Measurements from ENCODE around the gene PIP4K2A.
"Not testable (repeated sequence)": the region's sequence is repeated elsewhere in the genome, so short reads cannot be mapped to it uniquely, and the experiment has no call there.

The PIP4K2A gene

DNA sequence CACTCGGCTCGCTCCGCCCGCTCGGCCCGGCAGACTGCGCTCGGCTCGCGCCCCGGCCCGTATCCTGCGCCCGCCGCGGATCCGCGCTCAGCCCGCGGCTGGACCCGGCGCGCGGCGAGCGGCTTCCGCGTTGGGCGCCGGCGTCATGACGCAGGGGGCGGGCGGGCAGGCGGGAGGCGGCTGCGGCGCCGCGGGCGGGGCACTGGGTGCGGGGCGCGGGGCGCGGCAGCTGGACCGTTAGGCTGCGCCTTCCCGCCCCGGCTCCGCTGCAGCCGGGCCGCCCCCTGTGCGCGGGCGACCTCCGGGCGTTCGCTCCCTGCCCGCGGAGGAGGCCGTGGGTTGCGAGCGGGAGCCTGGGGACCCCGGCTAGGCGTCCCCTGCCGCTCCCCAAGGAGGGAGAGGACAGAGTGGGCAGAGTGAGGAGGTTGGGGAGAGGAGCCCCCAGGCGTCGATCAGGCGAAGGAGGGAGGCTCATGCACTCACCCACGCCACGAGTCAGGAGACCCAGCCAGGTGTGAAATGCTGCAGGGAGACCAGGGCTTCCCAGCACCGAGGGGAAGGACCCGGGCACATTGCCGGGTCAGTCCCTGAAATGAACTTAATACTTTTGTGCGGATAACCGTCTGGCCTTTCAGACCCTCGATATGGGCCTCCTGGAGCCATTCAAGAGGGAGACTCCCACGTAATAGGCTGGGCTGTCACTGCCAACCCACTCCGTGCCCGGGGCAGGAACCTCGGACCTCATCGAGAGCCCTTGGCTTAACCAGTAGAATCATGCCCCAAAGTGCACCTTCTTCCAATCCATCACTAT, at the start of gene PIP4K2A:
PIP4K2A (minus strand) TSS at position 100 of the 811 bp plus-strand sequence. CDS start 252 bp downstream, outside the sequence.
- DNase-seq (ENCODE audit: low read depth in 2 of 3, low spot score in 1 of 3) = peak in 2 of 3 donors; percentile 40 to 75

- DNase-seq (ENCODE audit: low read depth in 2 of 3, low spot score in 1 of 3) = no peak
These were observed 47.3 kb upstream of the PIP4K2A start for GRCh38 chr10:22761569-22762220.

GRCh38 chr10:22760025-22760424, 45.6 kb upstream of the PIP4K2A start:
- no peak for DNase-seq (ENCODE audit: low read depth in 2 of 3, low spot score in 1 of 3)

GRCh38 chr10:22758867-22759266, 44.5 kb upstream of the PIP4K2A start:
- DNase-seq (ENCODE audit: low read depth in 2 of 3, low spot score in 1 of 3) = no peak

- no peak for DNase-seq (ENCODE audit: low read depth in 2 of 3, low spot score in 1 of 3)
These were observed 39.9 kb upstream of the PIP4K2A start for GRCh38 chr10:22754296-22754695.

- no peak for DNase-seq (ENCODE audit: low read depth in 2 of 3, low spot score in 1 of 3)
These were observed 39.4 kb upstream of the PIP4K2A start for GRCh38 chr10:22753786-22754185.

- DNase-seq (ENCODE audit: low read depth in 2 of 3, low spot score in 1 of 3) = no peak
These were observed 38.0 kb upstream of the PIP4K2A start for GRCh38 chr10:22752272-22752889.

GRCh38 chr10:22750131-22750530, 35.8 kb upstream of the PIP4K2A start:
- DNase-seq (ENCODE audit: low read depth in 2 of 3, low spot score in 1 of 3) = no peak

GRCh38 chr10:22744858-22745257, 30.5 kb upstream of the PIP4K2A start:
- not testable (repeated sequence) for DNase-seq (ENCODE audit: low read depth in 2 of 3, low spot score in 1 of 3)

DNA sequence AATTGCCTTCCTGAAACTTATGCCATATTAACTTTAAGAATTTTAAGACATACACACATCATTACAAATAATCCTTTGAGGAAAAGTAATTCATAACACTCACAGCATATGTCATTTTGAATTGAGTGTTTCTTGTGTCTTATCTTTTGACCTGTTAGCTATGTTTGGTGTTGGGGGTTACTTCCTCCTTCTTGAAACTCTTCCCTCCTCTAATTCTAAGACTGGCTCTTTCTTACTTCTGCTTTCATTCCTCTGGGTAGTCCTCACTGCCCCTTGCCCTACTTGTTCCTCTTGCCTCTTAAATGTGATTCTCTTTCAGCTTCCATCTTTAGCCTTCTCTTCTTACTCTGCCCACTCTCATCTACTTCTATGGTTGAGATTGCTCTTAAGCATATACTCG, 28.3 kb upstream of the PIP4K2A start:
- no peak for DNase-seq (ENCODE audit: low read depth in 2 of 3, low spot score in 1 of 3)

DNA sequence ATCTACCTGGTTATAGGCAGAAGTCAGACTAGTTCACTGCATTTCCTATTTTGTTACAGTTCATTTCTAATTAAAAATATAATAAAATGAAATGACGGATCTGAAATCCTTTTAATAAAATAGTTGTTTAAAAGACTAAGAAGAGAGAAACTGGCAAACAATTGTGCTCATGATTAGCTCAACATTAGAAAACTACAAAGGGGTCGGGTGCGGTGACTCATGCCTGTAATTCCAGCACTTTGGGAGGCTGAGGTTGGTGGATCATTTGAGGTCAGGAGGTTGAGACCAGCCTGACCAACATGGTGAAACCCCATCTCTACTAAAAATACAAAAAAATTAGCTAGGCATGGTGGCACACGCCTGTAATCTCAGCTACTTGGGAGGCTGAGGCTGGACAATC, 27.3 kb upstream of the PIP4K2A start:
- not testable (repeated sequence) for DNase-seq (ENCODE audit: low read depth in 2 of 3, low spot score in 1 of 3)

DNA sequence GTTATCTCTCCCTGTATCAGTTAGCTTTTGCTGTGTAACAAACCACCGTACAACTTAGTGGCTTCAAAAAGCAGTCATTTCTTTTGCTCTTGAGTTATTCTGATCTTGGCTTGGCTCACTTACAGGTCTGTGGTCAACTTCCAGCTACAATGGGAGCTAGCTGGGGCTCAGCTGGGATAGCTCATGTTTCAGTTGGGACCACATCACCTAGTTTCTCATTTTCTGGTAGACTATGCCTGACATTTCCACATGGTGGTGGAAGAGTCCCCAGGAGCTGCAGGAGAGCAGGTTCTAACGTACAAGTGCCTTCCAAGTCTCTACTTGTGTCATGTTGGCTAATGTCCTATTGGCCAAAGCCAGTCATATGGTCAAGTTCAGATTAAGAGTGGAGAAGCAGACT, 25.8 kb upstream of the PIP4K2A start:
- no peak for DNase-seq (ENCODE audit: low read depth in 2 of 3, low spot score in 1 of 3)

DNA sequence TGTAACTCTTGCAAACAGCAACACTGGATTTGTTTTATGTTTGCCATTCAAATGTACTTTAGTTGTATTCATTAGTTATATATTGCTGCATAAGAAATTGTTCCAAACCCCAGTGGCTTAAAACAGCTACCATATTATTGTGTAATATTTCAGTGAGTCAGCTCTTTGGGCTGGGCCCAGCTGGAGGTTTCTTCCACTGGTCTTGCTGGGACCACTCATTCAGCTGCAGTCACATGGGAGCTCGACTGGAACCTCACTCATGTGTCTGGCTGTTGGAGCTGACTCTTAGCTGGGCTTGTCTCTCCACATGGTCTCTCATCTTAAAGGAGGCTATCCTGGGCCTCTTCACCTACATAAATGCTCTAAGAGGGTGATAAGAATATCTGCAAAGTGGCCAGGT, 23.2 kb upstream of the PIP4K2A start:
- no peak for DNase-seq (ENCODE audit: low read depth in 2 of 3, low spot score in 1 of 3)

DNA sequence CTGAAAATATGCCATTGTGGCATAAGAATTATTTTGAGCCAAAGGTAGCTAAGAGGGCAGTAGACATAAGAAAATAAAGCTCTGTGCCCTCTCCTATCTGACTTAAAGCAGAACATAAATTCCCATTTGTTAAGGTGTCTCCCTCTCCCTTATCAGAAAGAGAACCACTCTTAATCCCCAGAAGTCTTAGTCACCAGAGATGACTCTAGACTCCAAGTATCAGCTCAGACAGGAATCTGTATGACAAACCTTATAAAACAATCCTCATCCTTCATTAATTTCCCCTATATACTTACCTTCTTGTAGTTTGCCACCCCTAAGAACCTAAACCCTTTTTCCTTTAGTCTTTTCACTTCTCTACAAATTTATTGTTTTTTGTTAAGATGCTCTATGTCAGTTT, 21.8 kb upstream of the PIP4K2A start:
- no peak for DNase-seq (ENCODE audit: low read depth in 2 of 3, low spot score in 1 of 3)

- DNase-seq (ENCODE audit: low read depth in 2 of 3, low spot score in 1 of 3) = no peak
These were observed 19.6 kb upstream of the PIP4K2A start for GRCh38 chr10:22733992-22734391.

DNA sequence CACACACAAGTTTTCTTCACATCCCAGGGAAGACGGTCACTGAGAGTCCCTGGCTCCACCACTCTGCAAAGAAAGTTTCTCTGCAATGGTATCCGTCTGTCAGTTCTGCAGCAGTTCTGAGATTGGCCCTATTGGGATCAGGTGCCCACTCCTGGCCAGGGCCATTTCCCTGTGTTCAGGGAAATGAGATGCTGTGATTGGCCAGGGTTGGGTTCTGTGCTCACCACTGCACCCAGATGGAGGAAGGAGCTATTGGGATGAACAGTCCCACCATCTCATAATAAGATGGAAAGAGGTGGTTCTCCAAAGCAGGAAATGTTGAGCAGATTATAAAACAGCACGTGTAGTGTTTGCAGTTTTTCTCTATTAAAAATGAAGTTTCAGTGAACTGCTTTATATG, 13.3 kb upstream of the PIP4K2A start:
- DNase-seq (ENCODE audit: low read depth in 2 of 3, low spot score in 1 of 3) = no peak

DNA sequence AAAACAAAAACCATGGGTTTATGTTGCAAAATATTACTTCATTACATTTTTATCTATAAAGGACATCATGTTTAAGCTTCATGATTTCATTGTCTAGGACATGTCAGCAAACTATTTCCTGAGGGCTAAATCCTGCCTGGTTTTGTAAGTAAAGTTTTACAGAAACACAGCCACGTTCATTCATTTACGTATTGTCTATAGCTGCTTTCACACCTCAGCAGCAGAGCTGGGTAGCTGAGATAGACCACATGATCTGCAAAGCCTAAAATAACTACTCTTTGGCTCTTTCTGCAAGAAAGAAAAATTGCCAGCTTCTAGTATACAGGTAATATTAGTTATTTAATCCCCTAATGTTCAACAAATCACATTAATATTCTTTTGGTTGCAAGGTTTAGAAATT, 12.7 kb upstream of the PIP4K2A start:
- no peak for DNase-seq (ENCODE audit: low read depth in 2 of 3, low spot score in 1 of 3)

- no peak for DNase-seq (ENCODE audit: low read depth in 2 of 3, low spot score in 1 of 3)
These were observed 10.4 kb upstream of the PIP4K2A start for GRCh38 chr10:22724773-22725172.

DNA sequence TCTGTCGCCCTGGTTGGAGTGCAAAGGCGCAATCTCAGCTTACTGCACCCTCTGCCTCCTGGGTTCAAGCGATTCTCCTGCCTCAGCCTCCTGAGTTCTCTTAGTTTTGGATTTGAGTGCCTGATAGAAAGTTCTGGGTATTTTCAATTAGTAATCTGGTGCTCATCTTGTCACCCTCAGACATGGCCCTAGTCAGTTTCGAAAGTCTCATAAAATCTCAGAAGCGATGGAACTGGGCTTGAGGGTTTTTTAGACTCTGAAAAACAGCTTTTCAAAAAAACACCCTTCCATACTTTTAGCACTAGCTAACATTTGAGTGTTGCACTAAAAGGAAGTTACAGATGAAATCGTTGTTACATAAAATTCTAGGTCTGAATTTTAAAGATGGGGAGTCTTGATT, 9.4 kb upstream of the PIP4K2A start:
- no peak for DNase-seq (ENCODE audit: low read depth in 2 of 3, low spot score in 1 of 3)

GRCh38 chr10:22723343-22723779, 9.0 kb upstream of the PIP4K2A start:
- no peak for DNase-seq (ENCODE audit: low read depth in 2 of 3, low spot score in 1 of 3)

DNA sequence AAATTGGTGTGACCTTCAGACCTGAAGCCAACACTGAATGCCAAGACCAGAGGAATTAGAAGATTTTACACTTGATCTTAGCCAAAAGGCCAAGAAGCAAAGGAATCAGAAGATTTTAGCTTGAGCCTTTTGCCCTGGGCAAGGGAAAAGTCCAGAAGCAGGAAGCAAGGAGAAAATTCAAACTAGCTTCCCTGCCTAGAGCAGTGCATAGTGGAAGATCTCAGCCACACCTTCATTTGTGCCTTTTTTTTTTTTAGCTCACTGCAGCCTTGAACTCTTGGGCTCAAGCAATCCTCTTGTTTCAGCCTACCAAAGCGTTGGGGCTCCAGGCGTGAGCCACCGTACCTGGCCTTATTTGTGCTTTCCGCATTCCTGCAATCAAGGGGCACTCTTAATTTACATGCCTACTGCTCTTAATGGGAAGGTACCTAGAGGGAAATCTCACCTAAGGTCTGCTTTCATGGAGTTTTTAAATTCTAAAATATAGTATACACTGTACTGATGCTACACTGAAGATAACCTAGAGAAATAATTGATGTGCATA, 8.3 kb upstream of the PIP4K2A start:
- DNase-seq (ENCODE audit: low read depth in 2 of 3, low spot score in 1 of 3) = no peak

DNA sequence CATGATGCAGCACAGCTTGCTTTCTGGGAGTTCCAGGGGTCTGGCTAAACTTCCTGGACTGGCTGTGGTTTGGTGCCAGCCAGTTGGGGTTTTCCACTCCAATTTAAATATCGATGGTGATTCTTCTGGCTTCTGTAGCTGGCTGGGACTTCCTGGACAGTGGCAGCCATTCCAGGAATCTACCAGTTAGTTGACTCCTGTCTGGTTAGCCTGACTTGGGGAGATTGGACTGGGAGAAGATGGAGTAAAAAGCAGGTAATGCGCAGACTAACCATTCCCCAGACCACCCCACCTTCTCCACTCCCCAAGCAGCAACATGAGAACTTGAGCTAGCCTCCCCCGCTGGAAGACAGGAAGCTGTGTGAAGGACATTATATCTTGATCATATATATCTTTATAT, 6.3 kb upstream of the PIP4K2A start:
- no peak for DNase-seq (ENCODE audit: low read depth in 2 of 3, low spot score in 1 of 3)
